SK-N-SH treated with all-trans-retinoic acid at 6 μM for 48 hours (cell line): ENCODE data around the gene ABCG2.

ENCODE experiments used
- ATAC-seq: fragments of 200-7000 bp; cut with Tn5 transposase; 3 replicates; pipeline ENCODE4 v1.9.1; 2020; ENCODE audit warnings: mild to moderate bottlenecking, moderate library complexity
- ARNTL ChIP-seq: fragments of 450-650 bp; formaldehyde crosslinking; IDR thresholded peaks from 2 replicates; pipeline ENCODE4 v1.5.0; 2020; ENCODE audit warnings: low read depth, mild to moderate bottlenecking, moderate library complexity, borderline replicate concordance
- BACH2 ChIP-seq: fragments of 250-450 bp; sonication (Bioruptor Pico); IDR thresholded peaks from 2 replicates; pipeline ENCODE4 v1.9.0; 2021; ENCODE audit warnings: mild to moderate bottlenecking, borderline replicate concordance
- CREB5 ChIP-seq: fragments of 250-450 bp; sonication (Bioruptor Pico); IDR thresholded peaks from 2 replicates; pipeline ENCODE4 v1.5.1; 2020; ENCODE audit warnings: low read depth, mild to moderate bottlenecking, moderate library complexity
- CSRNP3 ChIP-seq: fragments of 250-450 bp; sonication (Bioruptor Pico); IDR thresholded peaks from 2 replicates; pipeline ENCODE4 v1.5.1; 2021; ENCODE audit warnings: mild to moderate bottlenecking, moderate library complexity
- ESRRG ChIP-seq: fragments of 250-450 bp; sonication (Bioruptor Pico); IDR thresholded peaks from 2 replicates; pipeline ENCODE4 v1.6.1; 2021; ENCODE audit warnings: mild to moderate bottlenecking
- ISL1 ChIP-seq: fragments of 250-450 bp; sonication (Bioruptor Pico); IDR thresholded peaks from 2 replicates; pipeline ENCODE4 v2.1.2; 2022; ENCODE audit warnings: mild to moderate bottlenecking, moderate library complexity
- PATZ1 ChIP-seq: fragments of 250-450 bp; sonication (Bioruptor Pico); IDR thresholded peaks from 2 replicates; pipeline ENCODE4 v1.8.0; 2020; ENCODE audit warnings: mild to moderate bottlenecking, moderate library complexity, borderline replicate concordance
- POU6F1 ChIP-seq: fragments of 250-450 bp; sonication (Bioruptor Pico); IDR thresholded peaks from 2 replicates; pipeline ENCODE4 v1.8.0; 2021; ENCODE audit warnings: low read depth, mild to moderate bottlenecking, moderate library complexity, borderline replicate concordance
- PPARA ChIP-seq: fragments of 250-450 bp; sonication (Bioruptor Pico); IDR thresholded peaks from 2 replicates; pipeline ENCODE4 v1.5.0; 2020; ENCODE audit warnings: mild to moderate bottlenecking, borderline replicate concordance
- RARB ChIP-seq: fragments of 250-450 bp; sonication (Bioruptor Pico); IDR thresholded peaks from 2 replicates; pipeline ENCODE4 v1.8.0; 2021; ENCODE audit warnings: mild to moderate bottlenecking, moderate library complexity
- SNAI2 ChIP-seq: fragments of 250-450 bp; sonication (Bioruptor Pico); IDR thresholded peaks from 2 replicates; pipeline ENCODE4 v1.5.0; 2020; ENCODE audit warnings: mild to moderate bottlenecking, moderate library complexity
- TCF4 ChIP-seq: fragments of 250-450 bp; sonication (Bioruptor Pico); IDR thresholded peaks from 2 replicates; pipeline ENCODE4 v1.8.0; 2021; ENCODE audit warnings: mild to moderate bottlenecking, moderate library complexity, borderline replicate concordance
- TOX ChIP-seq: fragments of 250-450 bp; sonication (Bioruptor Pico); IDR thresholded peaks from 2 replicates; pipeline ENCODE4 v1.8.0; 2021; ENCODE audit warnings: mild to moderate bottlenecking, moderate library complexity, borderline replicate concordance
- TSHZ2 ChIP-seq: fragments of 250-450 bp; sonication (Bioruptor Pico); IDR thresholded peaks from 2 replicates; pipeline ENCODE4 v1.5.0; 2020; ENCODE audit warnings: mild to moderate bottlenecking, moderate library complexity
- ZC3H10 ChIP-seq: fragments of 250-450 bp; sonication (Bioruptor Pico); IDR thresholded peaks from 2 replicates; pipeline ENCODE4 v1.5.1; 2021; ENCODE audit warnings: mild to moderate bottlenecking, moderate library complexity
- ZFP3 ChIP-seq: fragments of 250-450 bp; sonication (Bioruptor Pico); IDR thresholded peaks from 2 replicates; pipeline ENCODE4 v1.5.0; 2020; ENCODE audit warnings: mild to moderate bottlenecking, moderate library complexity
- ZFP30 ChIP-seq: fragments of 450-650 bp; formaldehyde crosslinking; IDR thresholded peaks from 2 replicates; pipeline ENCODE4 v1.5.0; 2022; ENCODE audit warnings: mild to moderate bottlenecking, moderate library complexity
- ZNF70 ChIP-seq: fragments of 450-650 bp; formaldehyde crosslinking; IDR thresholded peaks from 2 replicates; pipeline ENCODE4 v1.5.0; 2020; ENCODE audit warnings: mild to moderate bottlenecking, moderate library complexity
- ZNF8 ChIP-seq: fragments of 450-650 bp; formaldehyde crosslinking; IDR thresholded peaks from 2 replicates; pipeline ENCODE4 v1.5.0; 2020; ENCODE audit warnings: mild to moderate bottlenecking, moderate library complexity

ABCG2 gene

GRCh38 chr4:88062843-88063242 is 95.6 kb downstream of the ABCG2 start:
- no peak for ATAC-seq
- TF ChIP-seq CSRNP3 (no peak), ISL1 (CRISPR knock-in tag) (no peak), ZFP30 (no peak), RARB (CRISPR knock-in tag) (no peak), ZNF8 (CRISPR knock-in tag) (no peak), ZNF70 (CRISPR knock-in tag) (no peak), POU6F1 (CRISPR knock-in tag) (no peak), ZC3H10 (CRISPR knock-in tag) (no peak), PPARA (CRISPR knock-in tag) (no peak), TSHZ2 (no peak), SNAI2 (no peak), ZFP3 (CRISPR knock-in tag) (no peak), TCF4 (no peak), PATZ1 (CRISPR knock-in tag) (no peak), ESRRG (no peak)

- TF ChIP-seq POU6F1 (CRISPR knock-in tag) (no peak), TOX (CRISPR knock-in tag) (no peak), CREB5 (CRISPR knock-in tag) (no peak), ESRRG (no peak), BACH2 (CRISPR knock-in tag) (no peak), TSHZ2 (no peak), PPARA (CRISPR knock-in tag) (no peak), ARNTL (CRISPR knock-in tag) (no peak)
- ATAC-seq: no peak
Measured at GRCh38 chr4:88062311-88062710, 96.1 kb downstream of the ABCG2 start.
